ENCODE measurements around the gene SLC9A3. TPM values are rescaled to one million over a fixed set of nuclear protein-coding genes. Genes with fewer than 3 reads are reported as not detected.

The SLC9A3 gene
- total and polyA plus RNA-seq, 4 donors = 2.3 to 7.2 (median 4.3) TPM

- WGBS (ENCODE audit: insufficient coverage) = 90% methylated on average over 5 of the region's 5 CpGs
- H3K4me1 ChIP-seq (ENCODE audit: control insufficient read depth, insufficient read depth, low read length) = peaks cover 30% of the 10 kb centered on the region
- H3K27ac ChIP-seq (ENCODE audit: low read depth, low read length) = no peak overlapping the region
Observed at GRCh38 chr5:441996-442334, 82.3 kb downstream of the SLC9A3 start.

GRCh38 chr5:440401-441201 is 83.6 kb downstream of the SLC9A3 start:
- Histone ChIP-seq H3K4me1 (ENCODE audit: control insufficient read depth, insufficient read depth, low read length) (peaks cover 28% of the 10 kb centered on the region), H3K4me3 (ENCODE audit: low read depth, low read length) (no peak overlapping the region), H3K9me3 (ENCODE audit: control insufficient read depth, insufficient read depth, low read length) (no peaks in the 10 kb centered on the region), H3K36me3 (ENCODE audit: control insufficient read depth, insufficient read depth, low read length) (peaks cover 13% of the 10 kb centered on the region), H3K27ac (ENCODE audit: low read depth, low read length) (no peak overlapping the region), H3K27me3 (ENCODE audit: control insufficient read depth, insufficient read depth, low read length) (no peaks in the 10 kb centered on the region)
- 71% methylated on average over 15 of the region's 18 CpGs for WGBS (ENCODE audit: insufficient coverage)
- no peak for DNase-seq (ENCODE audit: low read depth in 4 of 6, low spot score in 6 of 6)

More at GRCh38 chr5:441996-442334, 82.3 kb downstream of the SLC9A3 start:
- no peak for DNase-seq (ENCODE audit: low read depth in 4 of 6, low spot score in 6 of 6)
- Histone ChIP-seq H3K4me3 (ENCODE audit: low read depth, low read length) (peak overlapping the region; percentile 87), H3K9me3 (ENCODE audit: control insufficient read depth, insufficient read depth, low read length) (no peaks in the 10 kb centered on the region), H3K36me3 (ENCODE audit: control insufficient read depth, insufficient read depth, low read length) (peaks cover 24% of the 10 kb centered on the region), H3K27me3 (ENCODE audit: control insufficient read depth, insufficient read depth, low read length) (no peaks in the 10 kb centered on the region)

- no peak for DNase-seq (ENCODE audit: low read depth in 4 of 6, low spot score in 6 of 6)
- WGBS (ENCODE audit: insufficient coverage) = 69% methylated on average over 14 of the region's 14 CpGs
- Histone ChIP-seq H3K27ac (ENCODE audit: low read depth, low read length) (no peak overlapping the region), H3K9me3 (ENCODE audit: control insufficient read depth, insufficient read depth, low read length) (no peaks in the 10 kb centered on the region), H3K36me3 (ENCODE audit: control insufficient read depth, insufficient read depth, low read length) (peaks cover 7% of the 10 kb centered on the region), H3K4me1 (ENCODE audit: control insufficient read depth, insufficient read depth, low read length) (peaks cover 26% of the 10 kb centered on the region), H3K27me3 (ENCODE audit: control insufficient read depth, insufficient read depth, low read length) (no peaks in the 10 kb centered on the region), H3K4me3 (ENCODE audit: low read depth, low read length) (no peak overlapping the region)
Observed at GRCh38 chr5:439636-440035, 84.6 kb downstream of the SLC9A3 start.

GRCh38 chr5:439181-439580 is 85.1 kb downstream of the SLC9A3 start:
- no peaks in the 10 kb centered on the region for H3K27me3 ChIP-seq (ENCODE audit: control insufficient read depth, insufficient read depth, low read length)
- H3K4me3 ChIP-seq (ENCODE audit: low read depth, low read length) = no peak overlapping the region
- WGBS (ENCODE audit: insufficient coverage) = 93% methylated on average over 8 of the region's 8 CpGs
- no peaks in the 10 kb centered on the region for H3K9me3 ChIP-seq (ENCODE audit: control insufficient read depth, insufficient read depth, low read length)
- H3K27ac ChIP-seq (ENCODE audit: low read depth, low read length) = no peak overlapping the region
- peaks cover 12% of the 10 kb centered on the region for H3K36me3 ChIP-seq (ENCODE audit: control insufficient read depth, insufficient read depth, low read length)
- peaks cover 22% of the 10 kb centered on the region for H3K4me1 ChIP-seq (ENCODE audit: control insufficient read depth, insufficient read depth, low read length)
- no peak for DNase-seq (ENCODE audit: low read depth in 4 of 6, low spot score in 6 of 6)

GRCh38 chr5:438481-438981 is 85.7 kb downstream of the SLC9A3 start:
- Histone ChIP-seq H3K4me3 (ENCODE audit: low read depth, low read length) (no peak overlapping the region), H3K4me1 (ENCODE audit: control insufficient read depth, insufficient read depth, low read length) (peaks cover 16% of the 10 kb centered on the region), H3K27me3 (ENCODE audit: control insufficient read depth, insufficient read depth, low read length) (no peaks in the 10 kb centered on the region), H3K27ac (ENCODE audit: low read depth, low read length) (no peak overlapping the region), H3K9me3 (ENCODE audit: control insufficient read depth, insufficient read depth, low read length) (no peaks in the 10 kb centered on the region), H3K36me3 (ENCODE audit: control insufficient read depth, insufficient read depth, low read length) (peaks cover 16% of the 10 kb centered on the region)
- DNase-seq (ENCODE audit: low read depth in 4 of 6, low spot score in 6 of 6) = no peak
- WGBS (ENCODE audit: insufficient coverage) = 72% methylated on average over 14 of the region's 14 CpGs

GRCh38 chr5:437281-437771 is 86.9 kb downstream of the SLC9A3 start:
- no peaks in the 10 kb centered on the region for H3K9me3 ChIP-seq (ENCODE audit: control insufficient read depth, insufficient read depth, low read length)
- no peaks in the 10 kb centered on the region for H3K27me3 ChIP-seq (ENCODE audit: control insufficient read depth, insufficient read depth, low read length)
- peaks cover 22% of the 10 kb centered on the region for H3K36me3 ChIP-seq (ENCODE audit: control insufficient read depth, insufficient read depth, low read length)
- DNase-seq (ENCODE audit: low read depth in 4 of 6, low spot score in 6 of 6) = no peak
- no peak overlapping the region for H3K4me3 ChIP-seq (ENCODE audit: low read depth, low read length)
- WGBS (ENCODE audit: insufficient coverage) = 83% methylated on average over 18 of the region's 18 CpGs
- peaks cover 9% of the 10 kb centered on the region for H3K4me1 ChIP-seq (ENCODE audit: control insufficient read depth, insufficient read depth, low read length)
- H3K27ac ChIP-seq (ENCODE audit: low read depth, low read length) = no peak overlapping the region

- peaks cover 22% of the 10 kb centered on the region for H3K36me3 ChIP-seq (ENCODE audit: control insufficient read depth, insufficient read depth, low read length)
- H3K27me3 ChIP-seq (ENCODE audit: control insufficient read depth, insufficient read depth, low read length) = no peaks in the 10 kb centered on the region
- H3K4me3 ChIP-seq (ENCODE audit: low read depth, low read length) = no peak overlapping the region
- WGBS (ENCODE audit: insufficient coverage) = 74% methylated on average over 5 of the region's 5 CpGs
- H3K27ac ChIP-seq (ENCODE audit: low read depth, low read length) = no peak overlapping the region
- H3K4me1 ChIP-seq (ENCODE audit: control insufficient read depth, insufficient read depth, low read length) = peaks cover 2% of the 10 kb centered on the region
- DNase-seq (ENCODE audit: low read depth in 4 of 6, low spot score in 6 of 6) = no peak
- H3K9me3 ChIP-seq (ENCODE audit: control insufficient read depth, insufficient read depth, low read length) = no peaks in the 10 kb centered on the region
Observed at GRCh38 chr5:436641-436975, 87.6 kb downstream of the SLC9A3 start.

GRCh38 chr5:435961-436640 is 88.1 kb downstream of the SLC9A3 start:
- DNase-seq (ENCODE audit: low read depth in 4 of 6, low spot score in 6 of 6) = no peak
- H3K4me3 ChIP-seq (ENCODE audit: low read depth, low read length) = no peak overlapping the region
- peaks cover 22% of the 10 kb centered on the region for H3K36me3 ChIP-seq (ENCODE audit: control insufficient read depth, insufficient read depth, low read length)
- no peaks in the 10 kb centered on the region for H3K4me1 ChIP-seq (ENCODE audit: control insufficient read depth, insufficient read depth, low read length)
- WGBS (ENCODE audit: insufficient coverage) = 85% methylated on average over 16 of the region's 18 CpGs
- H3K27me3 ChIP-seq (ENCODE audit: control insufficient read depth, insufficient read depth, low read length) = no peaks in the 10 kb centered on the region
- H3K9me3 ChIP-seq (ENCODE audit: control insufficient read depth, insufficient read depth, low read length) = no peaks in the 10 kb centered on the region
- no peak overlapping the region for H3K27ac ChIP-seq (ENCODE audit: low read depth, low read length)

- Histone ChIP-seq H3K9me3 (ENCODE audit: control insufficient read depth, insufficient read depth, low read length) (no peaks in the 10 kb centered on the region), H3K4me3 (ENCODE audit: low read depth, low read length) (no peak overlapping the region), H3K27me3 (ENCODE audit: control insufficient read depth, insufficient read depth, low read length) (no peaks in the 10 kb centered on the region), H3K27ac (ENCODE audit: low read depth, low read length) (no peak overlapping the region), H3K36me3 (ENCODE audit: control insufficient read depth, insufficient read depth, low read length) (peaks cover 27% of the 10 kb centered on the region), H3K4me1 (ENCODE audit: control insufficient read depth, insufficient read depth, low read length) (peaks cover 6% of the 10 kb centered on the region)
- no peak for DNase-seq (ENCODE audit: low read depth in 4 of 6, low spot score in 6 of 6)
- 90% methylated on average over 25 of the region's 27 CpGs for WGBS (ENCODE audit: insufficient coverage)
Observed at GRCh38 chr5:435156-435790, 89.0 kb downstream of the SLC9A3 start.

Measured in spinal cord (tissue), 10 donors.